ENCODE measurements around the gene GLIS1.

GLIS1 gene

GRCh38 chr1:53501065-53502005, 237.6 kb downstream of the GLIS1 start:
- peak; percentile 38 for DNase-seq

DNA sequence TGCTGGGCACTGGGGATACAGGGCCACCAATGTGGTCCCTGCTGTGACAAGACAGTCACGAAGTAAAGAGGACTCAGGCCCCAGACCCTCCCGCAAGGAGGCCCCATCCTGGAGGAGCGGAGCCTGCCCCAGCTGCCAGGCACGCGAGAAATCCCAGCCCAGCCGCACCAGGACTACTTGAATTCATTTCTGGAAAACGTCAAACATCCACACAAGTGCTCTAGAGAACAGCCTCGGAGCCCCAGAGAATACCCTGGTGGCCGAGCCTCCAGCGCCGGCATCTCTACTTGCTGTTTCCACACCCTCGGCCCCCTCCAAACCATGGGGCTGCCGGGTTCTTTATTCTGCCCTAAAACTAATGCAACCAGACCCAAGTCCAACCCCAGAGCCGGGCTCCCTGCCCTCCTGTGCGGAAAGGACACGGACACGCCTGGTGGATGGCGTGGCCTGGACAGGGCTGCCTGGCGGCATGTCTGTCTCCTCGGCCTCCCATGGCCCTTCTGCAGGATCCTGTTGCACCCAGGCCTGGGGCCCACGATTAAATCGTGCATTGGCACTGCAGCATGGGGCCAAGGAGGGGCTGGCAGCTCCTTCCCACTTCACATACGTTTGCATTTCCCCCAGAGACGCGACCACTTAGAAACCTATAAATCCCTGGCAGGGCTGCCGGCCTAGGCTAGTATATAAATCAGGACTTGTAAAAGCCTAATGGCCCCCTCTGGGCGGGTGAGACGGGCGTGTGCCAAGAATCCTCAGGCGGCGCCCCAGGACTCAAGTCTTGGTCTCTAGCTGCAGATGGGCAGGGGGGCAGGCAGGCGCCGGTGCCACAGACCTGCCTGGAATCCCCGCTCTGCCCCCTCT, 238.5 kb downstream of the GLIS1 start:
- DNase-seq: peak; percentile 51

DNA sequence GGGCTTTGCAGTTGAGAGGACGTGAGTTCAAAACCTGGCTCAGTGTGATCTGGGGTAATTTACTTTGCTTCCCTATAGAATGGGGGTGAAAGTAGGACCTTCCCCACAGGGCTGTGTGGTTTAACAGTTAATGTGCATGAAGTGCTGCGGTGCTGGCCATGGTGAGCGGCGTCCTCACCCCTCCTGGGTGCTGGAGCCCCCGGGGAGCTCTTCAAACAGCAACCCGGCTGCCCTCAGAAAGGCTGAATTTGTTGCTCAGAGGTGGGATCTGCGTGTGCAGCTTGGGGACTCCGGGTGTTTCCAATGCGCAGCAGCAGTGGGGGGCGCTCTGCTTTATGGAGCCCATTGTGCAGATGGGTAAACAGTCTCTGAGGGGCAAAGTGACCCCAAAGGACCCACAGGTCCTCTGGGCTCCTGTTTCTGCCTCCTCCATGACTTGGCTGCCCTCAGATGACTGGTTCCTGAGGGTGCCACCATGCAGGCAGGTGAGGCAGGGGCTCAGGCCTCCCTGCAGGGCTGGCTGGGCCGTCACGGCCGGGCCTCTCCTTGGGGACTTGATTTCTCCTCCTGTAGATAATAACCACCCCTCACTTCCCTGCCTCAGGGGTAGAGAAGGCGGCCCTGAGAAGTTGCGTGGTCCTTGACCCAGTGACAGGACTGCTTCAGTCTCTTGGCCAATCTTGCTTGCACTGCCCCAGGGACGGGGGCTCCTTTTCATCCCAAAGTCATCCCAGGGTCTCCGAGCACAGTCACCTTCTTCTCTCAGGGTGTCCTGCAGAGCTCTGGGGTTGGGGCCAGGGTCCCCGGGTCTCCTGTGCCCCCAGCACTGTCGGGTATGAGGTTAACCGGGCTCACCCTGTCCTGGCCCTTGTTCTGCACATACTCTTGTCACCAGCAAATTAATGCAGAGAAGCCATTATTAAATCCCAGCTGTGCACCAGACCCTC, 239.4 kb downstream of the GLIS1 start:
- DNase-seq: no peak

DNA sequence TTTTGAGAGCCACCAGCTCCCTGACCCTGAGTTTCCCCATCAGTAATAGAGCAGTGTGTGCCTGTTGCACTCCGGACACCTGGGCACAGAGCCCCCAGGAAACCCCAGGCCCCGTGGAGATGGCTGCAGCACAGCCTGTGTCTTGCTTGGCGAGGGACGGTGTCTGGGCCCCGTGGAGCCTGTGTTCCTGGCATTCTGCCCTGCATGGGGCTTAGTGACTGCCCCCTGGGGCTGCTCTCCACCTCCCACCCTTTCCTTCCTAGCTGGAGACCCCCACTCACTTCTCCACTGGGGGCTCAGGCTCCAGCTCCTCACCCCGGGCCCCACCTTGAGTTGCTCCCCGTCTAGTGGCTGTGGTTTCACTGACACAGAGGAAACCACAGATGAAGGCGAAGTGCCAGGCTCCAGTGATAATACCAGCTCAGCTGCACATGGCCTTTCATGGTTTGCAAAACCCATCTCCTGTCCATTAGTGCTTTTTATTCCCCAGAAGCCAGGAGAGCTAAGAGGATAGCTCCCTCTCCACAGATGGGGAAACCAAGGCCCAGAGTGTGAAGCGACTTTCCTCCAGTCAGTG, 240.3 kb downstream of the GLIS1 start:
- no peak for DNase-seq

GRCh38 chr1:53495633-53496345, 243.2 kb downstream of the GLIS1 start:
- DNase-seq: no peak

DNA sequence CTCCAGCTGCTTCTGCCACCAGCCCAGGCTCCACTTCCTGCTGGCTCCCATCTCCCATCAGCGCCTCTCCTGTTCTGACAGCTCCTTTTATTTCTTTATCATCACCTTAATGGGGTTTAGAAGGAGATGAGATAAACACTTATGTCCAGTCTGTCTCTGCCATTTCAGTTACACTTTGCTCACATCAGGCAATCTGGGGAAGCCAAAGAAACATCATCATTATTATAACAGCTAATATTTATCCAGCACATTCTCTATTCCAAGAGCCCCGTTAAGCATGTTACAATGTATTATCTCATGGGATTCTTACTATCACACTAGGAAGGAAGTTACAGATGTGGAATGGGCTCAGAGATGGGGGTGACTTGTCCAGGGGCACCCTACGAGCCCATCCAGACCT, 248.6 kb downstream of the GLIS1 start:
- DNase-seq: no peak

DNA sequence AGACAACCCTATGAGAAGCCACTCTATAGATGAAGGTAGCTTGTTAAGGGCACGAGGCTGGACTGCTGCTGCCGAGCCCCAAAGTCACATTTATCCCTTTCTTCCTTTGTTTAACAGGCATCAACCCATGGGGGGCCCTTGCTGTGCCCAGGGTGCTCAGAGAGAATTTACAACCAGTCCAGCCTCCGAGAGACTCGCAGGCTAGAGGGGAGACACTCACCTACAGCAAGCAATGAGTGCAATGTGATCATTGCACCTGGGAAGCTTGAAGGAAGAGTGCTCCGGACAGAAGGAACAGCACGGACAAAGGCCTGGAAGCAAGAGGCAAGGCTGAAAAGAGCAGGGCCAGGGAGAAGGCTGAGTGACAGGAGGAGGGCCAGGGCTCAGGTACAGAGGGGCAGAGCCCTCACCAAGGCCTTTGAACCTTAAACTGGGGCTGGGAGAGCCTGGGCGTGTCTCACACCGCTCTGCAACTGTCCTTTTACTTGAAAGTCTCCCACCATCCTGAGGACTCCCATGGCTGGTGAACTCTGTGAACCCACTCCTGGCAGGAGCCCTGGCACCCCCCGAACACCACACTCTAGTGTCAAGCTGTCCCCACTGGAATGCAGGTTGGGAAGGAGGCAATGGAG, 252.5 kb downstream of the GLIS1 start:
- DNase-seq: no peak

DNA sequence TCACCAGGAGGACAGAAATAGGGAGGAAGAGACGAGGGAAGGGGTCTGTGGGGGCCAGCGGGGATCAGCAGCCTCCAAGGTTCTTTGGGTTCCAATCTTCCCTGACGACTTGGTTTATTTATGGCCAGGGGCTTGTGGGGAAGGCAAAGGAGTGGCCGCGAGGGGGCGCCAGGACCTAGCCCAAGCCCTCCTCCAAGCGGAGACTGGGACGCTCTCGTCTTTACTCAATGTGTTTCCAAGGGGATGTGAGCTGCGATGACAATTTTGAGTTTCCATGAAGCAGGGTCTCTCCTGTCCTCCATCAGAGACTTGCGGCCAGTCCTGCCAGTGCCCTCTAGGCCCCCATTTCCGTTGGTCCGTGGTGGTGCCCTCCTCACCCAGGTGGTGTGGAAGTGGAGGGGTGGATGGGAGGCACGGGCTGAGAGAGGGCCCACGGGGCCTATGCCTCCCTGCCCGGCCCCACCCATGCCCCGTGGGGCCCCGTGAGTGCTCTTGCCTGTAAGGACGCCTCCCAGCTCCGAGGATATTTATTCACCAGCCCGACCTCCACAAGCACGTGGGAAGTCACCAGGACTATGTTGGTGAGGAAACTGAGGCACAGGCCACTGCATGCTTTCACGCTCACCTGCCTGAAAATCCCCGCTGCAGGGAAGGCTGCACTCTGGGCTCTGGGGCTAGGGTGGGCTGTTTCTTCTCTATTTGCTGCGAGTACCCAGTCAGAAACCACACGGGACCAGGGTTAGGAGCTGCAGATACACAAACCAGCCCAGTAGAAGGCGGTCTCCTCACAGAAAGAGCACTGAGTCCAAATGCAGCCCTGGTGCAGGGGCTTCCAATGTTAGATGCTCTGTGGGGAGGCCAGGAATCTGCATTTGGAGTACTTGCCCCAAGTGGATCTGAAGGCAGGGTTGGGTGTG, 253.2 kb downstream of the GLIS1 start:
- peak; percentile 93 for DNase-seq

DNA sequence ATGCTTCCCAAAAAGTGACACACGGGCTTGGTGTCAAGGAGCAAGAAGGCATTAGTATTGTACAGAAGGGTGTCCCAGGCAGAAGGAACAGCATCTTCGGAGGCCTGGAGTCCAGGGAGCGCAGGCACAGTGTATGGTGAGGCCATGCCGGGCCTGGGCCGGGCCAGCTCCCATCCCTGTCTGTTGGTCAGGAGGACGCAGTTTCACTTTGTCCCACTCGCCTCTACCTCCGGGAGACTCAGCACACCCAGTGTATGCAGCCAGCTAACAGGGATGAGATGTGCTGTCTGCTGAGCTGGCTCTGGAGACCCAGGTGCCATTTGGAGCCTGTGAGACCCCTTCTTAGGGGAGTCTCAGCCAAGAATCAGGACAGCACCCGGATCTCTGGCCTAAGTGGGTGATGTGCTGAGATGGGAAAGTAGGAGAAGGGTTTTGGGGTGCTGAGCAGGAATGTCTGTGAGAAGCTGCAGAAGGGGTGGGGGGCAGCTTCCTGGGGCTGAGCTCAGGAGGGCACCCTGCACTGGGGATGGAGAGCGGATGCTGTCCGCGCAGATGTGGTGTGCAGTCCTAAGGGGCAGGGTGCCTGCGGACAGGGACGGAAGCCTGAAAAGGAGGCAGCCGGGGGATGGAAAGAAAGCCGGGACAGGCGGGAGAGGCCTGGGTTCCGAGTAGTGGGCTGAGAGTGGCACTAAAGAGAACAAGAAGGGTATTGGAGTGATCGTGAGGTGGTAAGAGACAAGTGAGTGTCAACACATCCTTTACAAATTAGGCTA, 254.1 kb downstream of the GLIS1 start:
- DNase-seq: no peak

DNA sequence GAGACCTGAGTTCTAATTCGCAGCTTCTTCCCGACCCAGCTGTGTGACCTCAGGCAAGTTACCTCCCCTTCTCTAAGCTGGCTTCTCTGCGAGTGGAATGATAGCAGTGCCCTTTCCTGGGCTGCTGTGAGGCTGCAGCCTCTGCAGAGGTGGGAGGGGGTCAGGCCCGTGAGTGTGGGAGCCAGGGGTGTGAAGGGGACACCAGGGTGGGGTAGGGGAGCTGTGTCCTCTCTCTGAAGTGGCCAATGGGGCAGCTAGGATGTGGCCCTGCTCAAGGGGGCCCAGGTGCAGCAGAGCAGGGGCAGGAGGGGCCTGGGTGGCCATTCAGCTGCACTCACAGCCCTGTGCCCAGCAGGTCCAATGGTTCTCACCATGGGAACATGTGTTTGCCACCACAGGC, 255.3 kb downstream of the GLIS1 start:
- no peak for DNase-seq

- no peak for DNase-seq
These were observed 255.8 kb downstream of the GLIS1 start for GRCh38 chr1:53483170-53483569.

DNA sequence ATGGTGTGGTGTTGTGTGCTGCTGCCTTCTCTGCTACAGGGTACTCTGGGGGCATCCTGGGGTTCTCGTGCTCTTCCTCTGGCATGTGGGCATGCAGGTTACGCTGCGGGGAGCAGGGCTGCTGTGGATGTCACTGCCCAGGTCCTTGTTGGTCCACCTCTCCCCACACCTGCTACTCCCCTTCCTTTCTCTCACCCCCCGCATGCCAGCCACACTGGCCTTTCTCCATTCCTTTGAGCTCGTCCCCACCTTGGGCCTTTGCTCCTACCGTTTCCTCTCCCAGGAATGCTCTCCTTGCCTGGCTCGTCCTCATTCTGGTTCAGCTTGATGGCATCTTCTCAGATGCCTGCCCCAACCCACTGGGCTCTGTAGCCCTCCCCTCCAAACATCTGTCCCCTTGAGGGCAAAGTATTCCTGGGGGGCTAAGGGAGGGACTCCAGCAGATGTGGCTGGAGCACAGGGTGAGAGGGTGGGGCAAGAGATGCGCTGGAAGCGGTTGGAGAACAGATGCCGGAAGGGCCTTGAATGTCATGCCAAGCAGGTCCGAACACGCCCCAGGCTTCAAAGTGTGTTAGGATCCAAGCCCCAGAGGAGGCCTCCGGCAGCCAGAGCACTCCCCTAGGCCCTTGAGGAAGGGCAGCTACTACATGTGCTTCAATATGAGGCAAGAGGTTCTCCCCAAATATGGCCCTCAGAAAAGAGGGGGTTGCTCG, 256.4 kb downstream of the GLIS1 start:
- no peak for DNase-seq

DNA sequence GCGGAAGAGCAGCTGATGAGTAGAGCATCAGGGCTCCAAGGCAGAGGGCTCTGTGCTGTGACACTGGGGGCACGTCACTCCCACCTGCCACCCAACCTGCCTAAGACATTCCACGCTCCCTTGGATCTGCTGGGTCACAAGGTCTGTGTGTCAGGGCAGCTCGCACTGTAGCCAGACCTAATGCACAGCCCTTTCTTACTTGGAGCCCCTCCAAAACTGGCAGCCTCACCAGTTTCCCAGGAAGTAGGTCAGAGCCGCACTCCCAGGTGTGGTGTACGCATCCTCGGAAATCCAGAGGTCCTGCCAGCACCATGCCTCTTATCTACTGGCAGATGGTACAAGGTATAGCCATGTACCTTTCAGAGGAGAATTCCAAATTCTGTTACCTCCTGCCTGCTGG, 257.5 kb downstream of the GLIS1 start:
- no peak for DNase-seq

GRCh38 chr1:53480678-53481077, 258.3 kb downstream of the GLIS1 start:
- DNase-seq: no peak

DNA sequence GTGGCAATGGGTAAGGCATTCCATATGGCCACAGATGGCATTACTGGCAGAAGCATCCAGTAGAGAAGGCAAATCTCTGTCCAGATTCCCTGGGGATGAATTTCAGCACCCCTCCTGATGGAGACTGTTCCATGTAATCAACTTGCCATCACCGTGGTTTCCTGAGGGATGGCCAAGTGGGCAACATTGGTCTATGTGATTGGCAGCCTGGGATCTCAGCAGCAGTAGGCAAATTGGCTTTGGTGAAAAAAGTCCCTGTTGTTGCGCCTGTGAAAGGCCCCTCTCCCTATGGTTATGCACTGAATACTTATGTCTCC, 260.5 kb downstream of the GLIS1 start:
- no peak for DNase-seq

GRCh38 chr1:53477651-53478501, 261.1 kb downstream of the GLIS1 start:
- DNase-seq: no peak

GRCh38 chr1:53476579-53476978, 262.4 kb downstream of the GLIS1 start:
- no peak for DNase-seq

GRCh38 chr1:53475664-53476063, 263.3 kb downstream of the GLIS1 start:
- no peak for DNase-seq
